Endothelial cell of umbilical vein (primary cell): ENCODE data around the gene RPRM.

Experiments
- CTCF ChIP-seq, 2 donors: IDR thresholded peaks; 1 replicate in 1 of 2; 2 replicates in 1 of 2; pipeline ENCODE4 v1.5.1; 2011; ENCODE audit warnings: low read length in 2 of 2, mild to moderate bottlenecking in 2 of 2, moderate library complexity in 2 of 2, control low read depth in 1 of 2, inconsistent platforms in 1 of 2, low read depth in 1 of 2; ENCODE audit not compliant: insufficient read depth in 1 of 2; ENCODE audit errors: extremely low read depth in 1 of 2
- EZH2 ChIP-seq: IDR thresholded peaks from 2 replicates; pipeline ENCODE4 v1.6.1; 2012; ENCODE audit warnings: borderline replicate concordance, low read depth, mild to moderate bottlenecking, moderate library complexity, low read length, inconsistent platforms; ENCODE audit not compliant: severe bottlenecking
- MAX ChIP-seq: IDR thresholded peaks from 2 replicates; pipeline ENCODE4 v1.6.1; 2011; ENCODE audit not compliant: insufficient read depth, insufficient read length

DNA sequence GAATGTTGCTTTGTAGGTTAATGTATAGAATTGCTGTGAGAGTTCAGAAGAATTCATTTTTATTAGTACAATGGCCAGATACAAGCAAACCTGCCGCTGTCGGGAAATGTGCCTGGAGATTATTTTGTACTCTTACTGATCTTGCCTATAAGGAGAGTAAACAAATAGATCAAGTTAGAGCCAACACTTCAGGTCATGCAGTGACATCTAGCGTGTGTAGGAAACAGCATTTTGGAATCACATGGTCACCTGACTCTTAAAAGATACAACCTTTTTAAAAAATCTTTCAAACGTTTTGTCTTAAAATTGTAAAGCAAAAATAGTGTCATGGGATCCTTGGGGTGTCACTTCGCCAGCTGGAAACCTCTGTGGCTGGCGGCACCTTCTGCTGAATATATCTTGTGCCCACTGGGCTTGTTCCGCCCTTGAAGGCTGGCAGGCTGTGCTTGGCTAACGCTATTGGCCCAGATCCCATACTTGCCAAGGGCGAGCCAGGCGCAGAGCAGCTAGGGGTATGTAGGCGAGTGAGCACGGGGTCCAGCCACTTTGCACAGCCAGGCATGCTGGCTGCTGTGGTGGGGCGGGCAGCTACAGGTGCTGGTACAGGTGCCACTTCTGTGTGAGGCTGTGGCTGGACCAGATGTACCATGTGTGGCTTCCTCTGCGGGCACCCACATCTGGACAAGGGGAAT, 19.5 kb upstream of the RPRM start:
- TF ChIP-seq CTCF (IDR thresholded peaks at IDR 0.05; ENCODE audit: extremely low read depth in 1 of 2, insufficient read depth in 1 of 2, low read depth in 1 of 2, low read length in 2 of 2) (no peak), MAX (no peak), EZH2 (no peak)
